ENCODE results near the gene TTC31.

The TTC31 gene

DNA sequence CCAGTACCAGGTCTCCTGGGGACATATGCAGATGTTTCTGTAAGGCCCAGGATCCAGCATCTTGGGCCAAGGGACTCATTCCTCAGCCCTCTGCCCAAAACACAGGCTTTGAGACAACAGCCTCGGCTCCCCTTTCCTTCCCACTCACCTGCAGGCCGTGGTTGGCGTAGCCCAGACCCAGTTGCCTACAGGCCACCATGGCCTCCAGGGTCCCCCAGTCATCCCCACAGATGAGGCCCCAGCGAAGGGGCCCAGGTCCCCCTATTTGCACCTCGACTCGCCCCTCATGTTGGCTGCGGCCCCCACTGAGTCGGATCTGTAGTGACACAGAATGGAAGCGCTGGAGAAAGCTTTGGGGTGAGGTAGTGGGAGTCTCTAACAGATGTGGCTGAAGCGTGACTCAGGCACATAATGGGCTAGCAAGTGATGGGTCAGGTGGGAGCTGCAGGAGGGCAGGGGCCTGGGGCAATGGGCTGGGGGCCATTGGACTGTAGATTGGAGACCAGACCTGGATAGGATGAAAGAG lies 52.6 kb downstream of the TTC31 start:
- no peak for DNase-seq (ENCODE audit: low read depth)
- H3K4me3 ChIP-seq (ENCODE audit: low read depth, low read length): no peak overlapping the region
- TF ChIP-seq, protein P1, sequence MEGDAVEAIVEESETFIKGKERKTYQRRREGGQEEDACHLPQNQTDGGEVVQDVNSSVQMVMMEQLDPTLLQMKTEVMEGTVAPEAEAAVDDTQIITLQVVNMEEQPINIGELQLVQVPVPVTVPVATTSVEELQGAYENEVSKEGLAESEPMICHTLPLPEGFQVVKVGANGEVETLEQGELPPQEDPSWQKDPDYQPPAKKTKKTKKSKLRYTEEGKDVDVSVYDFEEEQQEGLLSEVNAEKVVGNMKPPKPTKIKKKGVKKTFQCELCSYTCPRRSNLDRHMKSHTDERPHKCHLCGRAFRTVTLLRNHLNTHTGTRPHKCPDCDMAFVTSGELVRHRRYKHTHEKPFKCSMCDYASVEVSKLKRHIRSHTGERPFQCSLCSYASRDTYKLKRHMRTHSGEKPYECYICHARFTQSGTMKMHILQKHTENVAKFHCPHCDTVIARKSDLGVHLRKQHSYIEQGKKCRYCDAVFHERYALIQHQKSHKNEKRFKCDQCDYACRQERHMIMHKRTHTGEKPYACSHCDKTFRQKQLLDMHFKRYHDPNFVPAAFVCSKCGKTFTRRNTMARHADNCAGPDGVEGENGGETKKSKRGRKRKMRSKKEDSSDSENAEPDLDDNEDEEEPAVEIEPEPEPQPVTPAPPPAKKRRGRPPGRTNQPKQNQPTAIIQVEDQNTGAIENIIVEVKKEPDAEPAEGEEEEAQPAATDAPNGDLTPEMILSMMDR (IDR thresholded peaks at IDR 0.05; ENCODE audit: low read depth, low read length, missing control alignments): no peak
- in situ Hi-C loops (cut with HindIII; ENCODE audit: low sequenced_read_pairs): no loop called here

DNA sequence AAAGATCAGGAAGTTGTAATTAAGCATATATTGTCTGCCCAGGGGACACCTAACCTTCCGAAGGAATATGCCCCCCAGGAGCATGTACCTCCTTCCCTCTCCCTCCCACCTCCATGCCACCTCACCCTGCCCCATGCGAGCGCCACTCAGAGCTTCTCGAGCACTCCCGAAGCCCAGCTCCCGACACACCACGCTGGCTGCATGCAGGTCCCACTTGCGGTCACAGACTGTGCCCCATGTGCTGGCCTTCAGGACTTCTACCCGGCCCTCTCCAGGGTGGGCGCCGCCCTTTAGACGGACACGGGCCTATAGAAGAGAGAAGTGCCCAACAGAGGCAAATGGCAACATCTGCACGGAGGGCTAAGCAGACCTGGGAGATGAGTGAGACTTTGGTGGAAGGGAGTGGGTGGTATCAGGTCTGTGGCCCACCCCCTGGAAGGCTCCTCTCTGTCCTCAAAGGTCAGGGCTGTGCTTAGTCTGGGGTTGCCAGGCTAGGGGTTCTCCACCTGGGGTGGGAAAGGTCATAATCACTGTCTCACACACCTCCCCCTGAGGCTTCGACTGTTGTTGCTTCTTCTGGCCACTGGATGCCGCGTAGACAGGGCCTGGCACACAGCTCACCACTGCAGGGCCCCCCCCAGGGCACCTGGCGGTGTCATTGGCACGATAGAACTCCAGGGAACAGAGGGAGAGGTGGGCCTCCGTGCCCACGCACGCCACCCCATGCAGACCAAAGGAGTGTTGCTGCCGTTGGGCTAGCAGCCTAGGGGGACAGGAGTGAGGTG lies 53.5 kb downstream of the TTC31 start:
- TF ChIP-seq, protein P1 (IDR thresholded peaks at IDR 0.05; ENCODE audit: low read depth, low read length, missing control alignments): no peak
- no peak for DNase-seq (ENCODE audit: low read depth)
- in situ Hi-C loops (cut with HindIII; ENCODE audit: low sequenced_read_pairs): no loop called here
- no peak overlapping the region for H3K4me3 ChIP-seq (ENCODE audit: low read depth, low read length)

DNA sequence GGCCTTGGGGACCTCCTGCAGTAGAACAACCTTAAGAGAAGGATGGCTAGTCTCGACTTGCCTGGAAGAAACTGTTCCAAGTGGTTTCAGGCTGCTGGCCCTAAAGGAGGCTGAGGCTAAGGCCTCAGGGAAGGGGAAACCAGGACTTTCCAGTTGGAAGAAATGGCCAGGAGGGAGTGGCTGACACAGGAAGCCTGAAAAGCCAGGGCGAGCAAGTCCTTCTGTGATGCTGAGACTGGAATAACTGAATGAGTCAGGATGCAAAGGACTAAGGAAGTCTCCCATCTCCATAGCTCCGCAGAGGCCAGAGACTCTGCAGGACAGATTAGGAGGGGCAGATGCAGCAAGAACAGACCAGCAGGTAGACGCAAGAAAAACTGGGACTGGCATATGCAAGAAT lies 54.3 kb downstream of the TTC31 start:
- no peak overlapping the region for H3K4me3 ChIP-seq (ENCODE audit: low read depth, low read length)
- no peak for DNase-seq (ENCODE audit: low read depth)
- in situ Hi-C loops (cut with HindIII; ENCODE audit: low sequenced_read_pairs): no loop called here
- TF ChIP-seq, protein P1 (IDR thresholded peaks at IDR 0.05; ENCODE audit: low read depth, low read length, missing control alignments): no peak

DNA sequence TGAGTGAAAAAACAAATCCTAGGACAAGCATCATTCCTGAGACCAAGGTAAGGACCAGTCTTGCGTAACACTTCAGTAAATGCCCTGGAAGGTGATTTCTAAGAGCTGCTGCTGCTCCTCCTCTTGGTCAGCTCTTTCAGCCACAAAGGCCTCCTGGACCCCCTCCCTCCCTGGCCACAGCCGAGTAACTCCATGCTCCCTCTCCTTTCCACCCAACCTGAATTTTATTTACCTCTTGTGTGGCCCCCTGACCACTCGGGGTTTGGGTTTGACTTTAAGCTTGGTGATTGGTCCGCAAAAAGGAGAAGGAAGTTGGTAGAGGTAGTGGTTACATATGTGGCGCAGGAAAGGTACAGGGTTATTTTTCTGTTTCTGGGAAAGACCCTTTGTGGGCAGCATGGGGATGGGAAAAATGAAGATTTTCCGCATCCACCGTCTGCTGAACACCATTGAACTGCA lies 56.0 kb downstream of the TTC31 start:
- TF ChIP-seq, protein P1 (IDR thresholded peaks at IDR 0.05; ENCODE audit: low read depth, low read length, missing control alignments): no peak
- H3K4me3 ChIP-seq (ENCODE audit: low read depth, low read length): no peak overlapping the region
- in situ Hi-C loops (cut with HindIII; ENCODE audit: low sequenced_read_pairs): no loop called here
- DNase-seq (ENCODE audit: low read depth): no peak

DNA sequence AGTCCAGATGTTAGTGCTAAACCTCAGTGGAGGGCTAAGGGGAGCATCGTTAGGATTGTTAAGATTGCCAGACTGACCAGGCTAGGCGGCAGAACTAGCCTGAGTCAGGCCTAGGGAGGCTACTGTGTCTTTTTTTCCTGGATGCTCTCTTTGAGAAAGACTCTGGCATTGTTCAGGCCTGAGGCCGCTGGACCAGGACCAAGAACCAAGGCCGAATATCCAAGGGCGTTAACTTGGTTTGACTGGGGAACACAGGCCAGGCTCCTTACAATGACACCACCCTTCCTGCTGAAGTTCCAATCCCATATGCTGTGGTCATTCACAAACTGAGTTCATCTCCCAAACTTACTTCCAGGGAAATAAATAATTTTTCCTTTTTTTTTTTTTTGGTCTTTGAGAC lies 57.4 kb downstream of the TTC31 start:
- H3K4me3 ChIP-seq (ENCODE audit: low read depth, low read length): no peak overlapping the region
- in situ Hi-C loops (cut with HindIII; ENCODE audit: low sequenced_read_pairs): no loop called here
- no peak for DNase-seq (ENCODE audit: low read depth)
- TF ChIP-seq, protein P1 (IDR thresholded peaks at IDR 0.05; ENCODE audit: low read depth, low read length, missing control alignments): no peak

DNA sequence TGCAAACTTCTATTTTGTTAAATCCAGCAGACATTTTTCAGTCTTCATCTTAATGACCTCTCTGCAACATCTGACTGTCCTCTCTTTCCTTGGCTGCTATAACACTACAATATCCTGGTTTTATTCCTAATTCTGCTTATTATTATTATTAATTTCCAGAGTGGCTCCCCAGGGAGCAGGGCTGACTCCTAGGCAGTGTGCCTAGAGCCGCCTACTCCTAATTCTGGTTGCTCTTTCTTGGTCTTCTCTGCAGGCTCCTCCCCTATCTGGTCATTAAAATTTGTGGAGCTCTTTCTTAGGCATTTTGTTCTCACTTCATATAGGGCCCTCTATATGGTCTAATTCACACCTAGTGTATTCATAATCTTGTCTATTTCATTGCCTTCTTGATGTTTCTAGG lies 60.1 kb downstream of the TTC31 start:
- in situ Hi-C loops (cut with HindIII; ENCODE audit: low sequenced_read_pairs): no loop called here
- no peak overlapping the region for H3K4me3 ChIP-seq (ENCODE audit: low read depth, low read length)
- TF ChIP-seq, protein P1 (IDR thresholded peaks at IDR 0.05; ENCODE audit: low read depth, low read length, missing control alignments): no peak
- no peak for DNase-seq (ENCODE audit: low read depth)

Measured in astrocyte of the cerebellum (primary cell).